ENCODE results near the gene SLC51A. TPM values are rescaled to one million over a fixed set of nuclear protein-coding genes. Genes with fewer than 3 reads are reported as not detected.
A peak's percentile ranks its signal among the peaks of the same experiment; 100 is the strongest.

Gene SLC51A
- total and polyA plus RNA-seq, 10 donors, result 0.30 to 14.6 (median 3.4) TPM

DNA sequence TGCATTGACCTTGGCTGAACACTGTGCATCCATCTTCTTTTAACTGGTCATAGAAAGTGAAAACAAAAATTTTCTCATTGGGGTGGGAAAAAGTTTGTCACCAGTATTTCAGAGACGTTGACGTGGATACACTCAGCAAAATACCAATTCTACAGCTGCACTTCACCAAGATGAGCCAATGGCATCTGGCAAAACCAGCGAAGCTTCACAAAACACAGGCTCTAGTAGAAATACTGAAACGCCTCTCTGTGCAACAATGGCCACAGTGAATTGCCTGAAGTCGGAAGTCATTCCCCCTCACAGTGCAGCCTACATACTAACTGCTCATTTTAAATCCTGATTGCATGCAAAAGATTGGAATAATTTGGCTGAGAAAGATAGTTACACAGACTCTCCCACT, 54.2 kb downstream of the SLC51A start:
- WGBS, 5 donors, result 80 to 95% (median 89%) methylated on average over 5 of the region's 5 CpGs
- Histone ChIP-seq H3K4me3 (no peak overlapping the region), H3K4me1 (peaks cover 0 to 51% (median 22%) of the 10 kb centered on the region in 6 donors), H3K27me3 (replicated peaks in 1 of 7) (no peaks in the 10 kb centered on the region), H3K36me3 (peaks cover 0 to 72% (median 42%) of the 10 kb centered on the region in 6 donors), H3K9me3 (no peaks in the 10 kb centered on the region), H3K27ac (no peak overlapping the region)
- DNase-seq, result no peak
- intact Hi-C loops (cut with DNase I; ENCODE audit: low total_unique reads), result no loop called here
- TF ChIP-seq POLR2A (IDR thresholded peaks at IDR 0.05), result no peak
- TF ChIP-seq POLR2AphosphoS5 (IDR thresholded peaks at IDR 0.05), result no peak
- TF ChIP-seq, protein P1, sequence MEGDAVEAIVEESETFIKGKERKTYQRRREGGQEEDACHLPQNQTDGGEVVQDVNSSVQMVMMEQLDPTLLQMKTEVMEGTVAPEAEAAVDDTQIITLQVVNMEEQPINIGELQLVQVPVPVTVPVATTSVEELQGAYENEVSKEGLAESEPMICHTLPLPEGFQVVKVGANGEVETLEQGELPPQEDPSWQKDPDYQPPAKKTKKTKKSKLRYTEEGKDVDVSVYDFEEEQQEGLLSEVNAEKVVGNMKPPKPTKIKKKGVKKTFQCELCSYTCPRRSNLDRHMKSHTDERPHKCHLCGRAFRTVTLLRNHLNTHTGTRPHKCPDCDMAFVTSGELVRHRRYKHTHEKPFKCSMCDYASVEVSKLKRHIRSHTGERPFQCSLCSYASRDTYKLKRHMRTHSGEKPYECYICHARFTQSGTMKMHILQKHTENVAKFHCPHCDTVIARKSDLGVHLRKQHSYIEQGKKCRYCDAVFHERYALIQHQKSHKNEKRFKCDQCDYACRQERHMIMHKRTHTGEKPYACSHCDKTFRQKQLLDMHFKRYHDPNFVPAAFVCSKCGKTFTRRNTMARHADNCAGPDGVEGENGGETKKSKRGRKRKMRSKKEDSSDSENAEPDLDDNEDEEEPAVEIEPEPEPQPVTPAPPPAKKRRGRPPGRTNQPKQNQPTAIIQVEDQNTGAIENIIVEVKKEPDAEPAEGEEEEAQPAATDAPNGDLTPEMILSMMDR (IDR thresholded peaks at IDR 0.05 in 8 of 11, conservative IDR thresholded peaks at IDR 0.05 in 3 of 11), result no peak

DNA sequence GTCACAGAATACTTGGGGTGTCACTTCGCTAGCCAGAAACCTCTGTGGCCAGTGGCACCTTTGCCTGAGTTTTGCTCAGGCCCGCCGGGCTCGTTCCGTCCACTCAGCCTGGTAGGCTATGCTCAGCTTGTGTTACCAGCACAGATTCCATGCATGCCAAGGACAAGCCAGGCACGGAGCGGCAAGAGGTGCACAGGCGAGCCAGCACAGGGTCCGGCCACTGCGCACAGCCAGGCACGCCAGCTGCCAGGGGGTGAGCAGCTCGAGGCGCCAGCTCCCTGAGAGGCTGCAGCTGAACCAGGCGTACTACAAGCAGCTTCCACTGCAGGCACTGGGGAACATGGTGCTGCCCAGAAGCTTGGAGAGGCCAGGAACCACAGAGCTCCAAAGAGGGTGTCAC, 56.5 kb downstream of the SLC51A start:
- H3K27me3 ChIP-seq (replicated peaks in 1 of 7), result no peaks in the 10 kb centered on the region
- H3K4me3 ChIP-seq, result no peak overlapping the region
- no peaks in the 10 kb centered on the region for H3K9me3 ChIP-seq
- intact Hi-C loops (cut with DNase I; ENCODE audit: low total_unique reads), result no loop called here
- DNase-seq, result no peak
- H3K27ac ChIP-seq, result peak overlapping the region in 2 of 8 donors; percentile 14 to 72
- H3K4me1 ChIP-seq, result peaks cover 0 to 61% (median 23%) of the 10 kb centered on the region in 6 donors
- H3K36me3 ChIP-seq, result peaks cover 0 to 61% (median 18%) of the 10 kb centered on the region in 6 donors
- TF ChIP-seq POLR2AphosphoS5 (IDR thresholded peaks at IDR 0.05), result peak in 1 of 3 donors; percentile 44
- TF ChIP-seq, protein P1 (IDR thresholded peaks at IDR 0.05 in 8 of 11, conservative IDR thresholded peaks at IDR 0.05 in 3 of 11), result no peak
- TF ChIP-seq POLR2A (IDR thresholded peaks at IDR 0.05), result no peak
- WGBS, 5 donors, result 96 to 98% (median 97%) methylated on average over 13 to 14 of the region's 14 CpGs

DNA sequence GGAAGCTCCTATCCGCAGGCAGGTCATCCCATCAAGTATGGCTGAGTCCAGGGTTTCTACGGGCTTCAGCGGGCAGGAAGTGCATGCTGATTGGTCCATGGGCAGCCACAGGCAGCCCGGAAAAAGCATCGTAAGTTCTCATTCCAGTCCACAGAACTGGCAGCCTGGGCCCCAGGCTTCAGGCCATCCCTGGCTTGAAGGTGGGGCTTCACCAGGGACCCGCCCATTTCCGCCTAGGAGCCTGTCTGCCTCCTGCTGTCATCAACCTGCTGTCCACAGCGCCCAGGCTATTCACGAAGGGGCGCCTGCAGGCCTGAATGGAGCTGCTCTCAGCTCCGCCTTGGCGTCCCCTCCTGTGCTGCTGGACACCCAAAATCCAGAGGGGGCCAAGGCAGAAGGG, 57.3 kb downstream of the SLC51A start:
- TF ChIP-seq POLR2AphosphoS5 (IDR thresholded peaks at IDR 0.05) (no peak), POLR2A (IDR thresholded peaks at IDR 0.05) (no peak)
- TF ChIP-seq, protein P1 (IDR thresholded peaks at IDR 0.05 in 8 of 11, conservative IDR thresholded peaks at IDR 0.05 in 3 of 11), result no peak
- Histone ChIP-seq H3K27ac (peak overlapping the region in 7 of 8 donors; percentile 58 to 79 (median 69)), H3K4me1 (peaks cover 0 to 61% (median 22%) of the 10 kb centered on the region in 6 donors), H3K4me3 (no peak overlapping the region), H3K9me3 (no peaks in the 10 kb centered on the region), H3K27me3 (replicated peaks in 1 of 7) (no peaks in the 10 kb centered on the region), H3K36me3 (peaks cover 0 to 53% (median 15%) of the 10 kb centered on the region in 6 donors)
- intact Hi-C loops (cut with DNase I; ENCODE audit: low total_unique reads), result no loop called here
- no peak for DNase-seq
- WGBS, 5 donors, result 93 to 98% (median 97%) methylated on average over 12 of the region's 12 CpGs

DNA sequence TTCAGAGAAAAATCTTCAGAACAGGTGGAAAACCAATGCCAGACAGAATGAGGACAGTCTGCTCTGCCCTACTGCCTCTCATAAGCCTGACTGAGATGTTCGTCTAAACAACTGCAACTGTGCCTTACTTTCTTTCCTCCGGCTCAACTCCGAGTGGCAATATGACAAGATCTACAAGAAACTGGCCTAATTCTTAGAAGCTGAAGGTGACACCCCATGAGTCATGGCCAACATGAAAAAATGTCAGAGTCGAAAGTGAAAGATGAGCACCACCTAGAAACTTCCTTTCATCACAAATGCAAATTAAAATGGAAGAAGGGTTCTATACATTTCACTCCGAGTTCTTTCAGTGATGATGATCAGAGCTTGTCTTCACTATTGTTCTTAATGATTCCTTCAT, 58.3 kb downstream of the SLC51A start:
- H3K4me3 ChIP-seq, result peak overlapping the region in 1 of 8 donors; percentile 27
- intact Hi-C loops (cut with DNase I; ENCODE audit: low total_unique reads), result no loop called here
- peak overlapping the region; percentile 58 to 79 (median 70) for H3K27ac ChIP-seq
- no peaks in the 10 kb centered on the region for H3K9me3 ChIP-seq
- peaks cover 0 to 43% (median 13%) of the 10 kb centered on the region in 6 donors for H3K36me3 ChIP-seq
- no peaks in the 10 kb centered on the region for H3K27me3 ChIP-seq (replicated peaks in 1 of 7)
- WGBS, 5 donors, result 65 to 76% (median 69%) methylated on average over 5 of the region's 5 CpGs
- TF ChIP-seq, protein P1 (IDR thresholded peaks at IDR 0.05 in 8 of 11, conservative IDR thresholded peaks at IDR 0.05 in 3 of 11), result no peak
- TF ChIP-seq POLR2A (IDR thresholded peaks at IDR 0.05) (no peak), POLR2AphosphoS5 (IDR thresholded peaks at IDR 0.05) (no peak)
- no peak for DNase-seq
- peaks cover 0 to 61% (median 25%) of the 10 kb centered on the region in 6 donors for H3K4me1 ChIP-seq

Measured in spleen (tissue), 11 donors.